Fibroblast of lung (primary cell): ENCODE results near the gene CKAP4.

ENCODE experiments used
- EZH2 ChIP-seq: IDR thresholded peaks from 2 replicates; pipeline ENCODE4 v1.5.1; 2012; ENCODE audit warnings: low read length, control low read depth, mild to moderate bottlenecking; ENCODE audit errors: missing control alignments
- TF ChIP-seq, protein P1 (sequence below), 2 donors: IDR thresholded peaks in 1 of 2; conservative IDR thresholded peaks in 1 of 2; 1 replicate in 1 of 2; 2 replicates in 1 of 2; pipeline ENCODE4 v1.5.1; 2011 to 2012; ENCODE audit warnings: low read length in 2 of 2, control low read depth in 1 of 2, inconsistent platforms in 1 of 2, low read depth in 1 of 2, mild to moderate bottlenecking in 1 of 2

DNA sequence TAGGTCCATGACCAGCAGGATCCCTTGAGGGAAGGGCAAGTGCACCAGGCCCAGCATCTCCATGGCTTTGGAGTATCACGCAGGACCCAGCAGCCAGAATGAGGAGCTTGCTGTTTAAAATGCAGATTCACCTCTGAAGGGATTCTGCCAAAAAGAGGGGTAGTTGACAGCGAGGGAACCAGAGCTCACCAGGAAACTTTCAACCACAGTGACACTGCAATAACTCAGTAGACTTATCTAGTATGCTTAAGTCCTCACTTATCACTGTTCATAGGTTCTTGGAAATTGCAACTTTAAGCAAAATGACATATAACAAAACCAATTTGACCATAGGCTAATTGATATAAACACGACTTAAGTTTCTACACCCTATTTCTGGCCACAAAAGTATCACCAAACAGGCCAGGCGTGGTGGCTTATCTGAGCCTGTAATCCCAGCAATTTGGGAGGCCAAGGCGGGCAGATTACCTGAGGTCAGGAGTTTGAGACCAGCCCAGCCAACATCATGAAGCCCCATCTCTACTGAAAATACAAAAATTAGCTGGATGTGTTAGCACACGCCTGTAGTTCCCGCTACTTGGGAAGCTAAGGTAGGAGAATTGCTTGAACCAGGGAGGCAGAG is 21.4 kb upstream of the CKAP4 start:
- TF ChIP-seq, protein P1, sequence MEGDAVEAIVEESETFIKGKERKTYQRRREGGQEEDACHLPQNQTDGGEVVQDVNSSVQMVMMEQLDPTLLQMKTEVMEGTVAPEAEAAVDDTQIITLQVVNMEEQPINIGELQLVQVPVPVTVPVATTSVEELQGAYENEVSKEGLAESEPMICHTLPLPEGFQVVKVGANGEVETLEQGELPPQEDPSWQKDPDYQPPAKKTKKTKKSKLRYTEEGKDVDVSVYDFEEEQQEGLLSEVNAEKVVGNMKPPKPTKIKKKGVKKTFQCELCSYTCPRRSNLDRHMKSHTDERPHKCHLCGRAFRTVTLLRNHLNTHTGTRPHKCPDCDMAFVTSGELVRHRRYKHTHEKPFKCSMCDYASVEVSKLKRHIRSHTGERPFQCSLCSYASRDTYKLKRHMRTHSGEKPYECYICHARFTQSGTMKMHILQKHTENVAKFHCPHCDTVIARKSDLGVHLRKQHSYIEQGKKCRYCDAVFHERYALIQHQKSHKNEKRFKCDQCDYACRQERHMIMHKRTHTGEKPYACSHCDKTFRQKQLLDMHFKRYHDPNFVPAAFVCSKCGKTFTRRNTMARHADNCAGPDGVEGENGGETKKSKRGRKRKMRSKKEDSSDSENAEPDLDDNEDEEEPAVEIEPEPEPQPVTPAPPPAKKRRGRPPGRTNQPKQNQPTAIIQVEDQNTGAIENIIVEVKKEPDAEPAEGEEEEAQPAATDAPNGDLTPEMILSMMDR (conservative IDR thresholded peaks at IDR 0.05 in 1 of 2, IDR thresholded peaks at IDR 0.05 in 1 of 2; ENCODE audit: low read depth in 1 of 2, low read length in 2 of 2) = no peak
- TF ChIP-seq EZH2 = no peak
